ES-I3 (cell line): ENCODE data around the gene RAPGEF3.

Source experiments
- H3K36me3 ChIP-seq: 2 replicates; pipeline ENCODE4 v1.6.1; 2013; ENCODE audit warnings: mild to moderate bottlenecking, low read length, control low read depth, moderate library complexity; ENCODE audit not compliant: insufficient read depth
- H3K4me1 ChIP-seq: 2 replicates; pipeline ENCODE4 v1.6.1; 2013; ENCODE audit warnings: mild to moderate bottlenecking, control low read depth, low read length; ENCODE audit not compliant: insufficient read depth
- H3K9ac ChIP-seq: 2 replicates; pipeline ENCODE4 v1.6.1; 2013; ENCODE audit warnings: low read depth, mild to moderate bottlenecking, low read length, moderate library complexity
- H3K9me3 ChIP-seq: 2 replicates; pipeline ENCODE4 v1.6.1; 2013; ENCODE audit warnings: mild to moderate bottlenecking, low read length, moderate library complexity; ENCODE audit not compliant: control insufficient read depth, insufficient read depth

RAPGEF3 gene

DNA sequence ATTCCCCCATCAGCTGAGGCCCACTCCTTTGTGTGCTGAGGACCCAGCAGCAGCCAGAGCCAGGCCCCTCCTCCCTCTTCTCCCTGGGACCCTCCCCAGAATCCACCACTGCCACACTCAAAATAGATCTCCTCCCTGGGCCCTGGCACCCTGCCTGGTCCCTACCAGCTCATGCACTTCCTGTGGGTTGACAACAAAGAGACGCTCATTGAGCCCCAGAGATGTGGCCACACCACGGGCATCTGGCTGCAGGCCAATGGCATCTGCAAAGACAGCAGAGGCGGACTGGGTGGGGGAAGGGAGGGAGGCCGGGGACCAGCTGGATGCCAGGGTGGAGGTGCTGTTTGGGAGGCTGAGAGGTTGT, 17.4 kb downstream of the RAPGEF3 start:
- no peaks in the 10 kb centered on the region for H3K36me3 ChIP-seq
- H3K9me3 ChIP-seq = no peaks in the 10 kb centered on the region
- peaks cover 13% of the 10 kb centered on the region; the same call in 1 of the 2 replicates for H3K4me1 ChIP-seq
- H3K9ac ChIP-seq = no peak overlapping the region

DNA sequence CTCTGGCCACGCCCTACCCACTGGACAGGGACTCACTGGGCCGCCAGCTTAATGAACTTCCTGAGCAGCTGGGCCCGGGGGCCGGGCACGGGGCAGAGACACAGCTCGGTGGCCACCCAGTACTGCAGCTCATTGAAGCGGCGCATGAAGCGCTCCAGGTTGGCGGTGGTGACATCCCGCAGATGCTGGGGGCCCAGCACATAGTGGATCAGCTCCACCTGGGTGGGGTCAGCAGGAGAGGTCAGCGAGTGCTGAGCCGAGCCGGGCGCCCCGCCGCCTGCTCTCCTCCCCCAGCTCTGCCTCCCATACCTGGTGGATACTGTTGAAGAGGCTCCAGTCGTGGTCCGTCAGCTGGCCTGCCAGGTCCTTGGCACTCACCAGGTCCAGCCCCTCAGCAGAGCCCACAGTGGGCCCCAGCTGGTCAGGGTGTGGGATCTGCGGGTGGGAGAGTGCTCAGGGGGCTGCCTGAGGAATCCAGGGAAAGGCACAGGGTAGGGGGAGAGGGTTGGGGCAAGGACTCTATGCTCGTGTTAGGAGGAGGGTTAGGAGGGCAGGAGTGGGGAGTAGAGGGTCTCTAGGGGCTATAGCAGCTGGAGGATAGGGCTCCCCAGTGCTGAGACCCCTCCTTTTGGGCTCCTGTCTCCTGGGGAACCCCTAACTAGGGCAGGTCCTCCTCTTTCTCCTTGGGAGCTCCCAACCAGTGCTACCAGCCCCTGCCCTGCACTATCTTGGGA, 17.9 kb downstream of the RAPGEF3 start:
- no peaks in the 10 kb centered on the region for H3K36me3 ChIP-seq
- no peaks in the 10 kb centered on the region for H3K9me3 ChIP-seq
- H3K4me1 ChIP-seq = peaks cover 13% of the 10 kb centered on the region; the same call in 1 of the 2 replicates
- no peak overlapping the region for H3K9ac ChIP-seq

DNA sequence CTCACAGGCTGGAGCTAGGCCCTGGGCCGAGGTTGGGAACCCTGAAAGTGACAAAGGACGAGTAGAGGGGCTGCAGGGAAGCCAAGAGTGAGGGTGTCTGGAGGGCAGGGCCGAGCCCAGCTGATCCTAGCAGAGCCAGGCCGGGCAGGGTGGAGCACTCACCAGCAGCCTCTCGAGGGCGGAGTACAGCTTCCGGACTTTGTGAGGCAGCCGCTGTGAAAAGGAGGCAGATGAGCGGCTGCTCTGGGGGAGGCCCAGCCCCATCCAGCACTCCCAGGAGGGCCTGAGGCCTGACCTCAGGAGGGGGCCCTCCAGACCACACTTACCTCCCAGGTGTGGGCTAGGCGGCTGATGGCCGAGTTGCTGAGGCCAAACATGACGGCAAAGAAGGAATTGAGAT, 18.7 kb downstream of the RAPGEF3 start:
- H3K4me1 ChIP-seq = peaks cover 18% of the 10 kb centered on the region
- H3K36me3 ChIP-seq = no peaks in the 10 kb centered on the region
- no peak overlapping the region for H3K9ac ChIP-seq
- no peaks in the 10 kb centered on the region for H3K9me3 ChIP-seq

DNA sequence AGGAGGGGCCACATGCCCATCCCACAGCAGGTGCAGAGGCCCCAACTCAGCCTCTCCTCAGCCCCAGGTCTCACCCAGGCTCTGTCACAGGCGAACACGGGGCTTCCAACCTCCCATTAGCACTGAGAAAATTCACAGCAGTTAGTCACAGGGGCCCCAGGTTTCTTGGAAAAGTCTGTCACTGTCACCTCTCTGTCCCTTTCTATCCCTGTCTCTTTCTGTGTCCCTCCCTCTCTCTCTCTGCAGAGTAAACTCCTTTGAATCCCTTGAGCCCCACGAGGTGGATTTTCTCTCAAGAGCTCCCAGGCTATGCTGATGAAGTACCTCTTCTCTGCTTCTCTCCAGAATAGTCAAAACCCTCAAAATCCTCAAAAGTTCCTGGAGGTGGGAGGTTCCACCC, 19.4 kb downstream of the RAPGEF3 start:
- Histone ChIP-seq H3K36me3 (no peaks in the 10 kb centered on the region), H3K9ac (no peak overlapping the region), H3K9me3 (no peaks in the 10 kb centered on the region), H3K4me1 (peaks cover 23% of the 10 kb centered on the region)

DNA sequence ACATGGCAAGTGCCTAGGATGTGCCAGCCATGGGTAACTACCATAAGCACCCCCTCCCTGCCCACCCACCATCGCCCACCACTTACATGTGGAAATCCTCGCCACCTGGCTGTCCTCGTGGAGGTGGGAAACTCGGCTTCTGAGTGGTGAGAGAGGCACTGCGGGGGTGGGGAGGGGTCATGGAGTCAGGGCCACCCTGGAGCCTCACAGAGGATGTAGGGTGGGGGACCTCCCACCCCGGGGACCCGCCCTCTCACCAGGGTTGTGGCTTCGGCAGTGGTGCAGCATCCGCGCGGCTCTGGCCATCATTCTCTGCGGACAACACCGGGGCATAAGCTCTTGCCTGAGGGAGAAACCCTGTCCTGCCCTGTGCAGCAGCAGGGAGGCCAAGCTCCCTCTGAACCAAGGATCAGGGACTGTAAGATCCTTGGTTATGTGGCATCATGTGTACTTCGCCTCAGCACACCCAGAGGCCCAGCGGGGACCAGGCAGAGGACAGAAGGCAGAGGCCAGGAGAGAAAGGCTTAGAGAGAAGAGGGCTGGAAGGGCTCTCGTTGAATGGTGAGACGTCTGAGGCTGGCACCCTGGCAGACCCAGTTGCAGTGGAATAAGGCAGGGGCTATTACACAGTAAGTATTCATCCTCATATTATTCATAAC, 20.6 kb downstream of the RAPGEF3 start:
- Histone ChIP-seq H3K9ac (no peak overlapping the region), H3K9me3 (no peaks in the 10 kb centered on the region), H3K4me1 (peaks cover 24% of the 10 kb centered on the region), H3K36me3 (no peaks in the 10 kb centered on the region)

DNA sequence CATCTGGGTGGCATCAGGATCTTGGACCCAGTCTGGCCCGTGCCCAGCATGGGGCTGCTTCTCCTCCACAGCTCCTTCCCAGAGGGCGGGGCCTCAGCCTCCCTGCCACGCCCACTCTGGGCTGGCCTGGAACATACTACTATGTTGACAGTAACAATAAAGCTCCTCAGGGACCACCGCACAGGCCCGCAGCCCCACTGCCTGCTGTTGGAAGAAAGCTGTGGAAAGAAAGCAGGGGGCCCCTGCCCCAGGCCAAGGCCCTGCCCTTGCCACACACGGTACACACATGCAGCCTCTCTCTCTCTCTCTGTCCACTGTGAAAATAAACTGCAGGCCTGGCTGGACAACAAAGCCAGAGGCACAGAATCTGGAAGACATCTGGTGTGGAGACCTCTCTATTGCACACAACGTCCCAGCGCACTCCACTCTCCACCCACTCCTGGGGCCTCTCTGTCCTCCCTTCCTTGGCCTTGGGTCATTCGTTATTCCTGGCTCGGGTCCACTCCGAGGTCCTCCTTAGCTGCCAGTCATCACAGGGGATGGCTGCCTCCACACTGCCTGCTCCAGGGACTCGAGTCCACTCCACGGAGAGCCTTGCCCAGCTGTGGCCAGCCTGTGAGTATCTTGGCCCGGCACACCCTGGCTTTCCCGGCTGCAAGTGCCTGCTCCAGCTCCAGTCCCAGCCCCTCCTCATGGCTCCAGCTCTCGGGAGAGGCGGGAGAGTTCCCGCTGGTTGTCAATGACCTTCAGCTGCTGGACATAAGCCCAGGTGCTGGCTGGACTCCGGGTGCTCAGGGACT, 21.6 kb downstream of the RAPGEF3 start:
- Histone ChIP-seq H3K9ac (no peak overlapping the region), H3K9me3 (no peaks in the 10 kb centered on the region), H3K4me1 (peaks cover 24% of the 10 kb centered on the region), H3K36me3 (no peaks in the 10 kb centered on the region)

DNA sequence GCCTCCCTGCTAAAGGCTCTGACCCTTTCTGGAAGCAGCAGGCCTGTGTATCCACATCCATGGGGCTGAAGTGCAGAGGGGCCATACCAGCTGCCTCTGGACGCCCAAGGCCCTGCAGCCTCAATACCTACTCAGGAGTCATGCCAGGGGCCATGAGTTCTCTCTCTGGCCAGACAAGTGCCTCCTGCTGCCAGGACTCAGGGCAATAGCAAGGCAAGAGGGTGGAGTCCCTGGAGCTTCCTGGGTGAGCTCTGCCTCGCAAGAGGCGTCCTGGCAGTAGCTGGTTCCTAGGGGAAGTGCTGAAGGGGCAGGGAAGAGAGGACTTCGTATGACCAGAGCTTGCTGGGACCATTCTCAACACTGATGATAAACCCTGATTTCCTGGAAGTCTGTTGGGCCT, 22.5 kb downstream of the RAPGEF3 start:
- H3K9ac ChIP-seq = no peak overlapping the region
- no peaks in the 10 kb centered on the region for H3K9me3 ChIP-seq
- H3K4me1 ChIP-seq = peaks cover 23% of the 10 kb centered on the region
- no peaks in the 10 kb centered on the region for H3K36me3 ChIP-seq

DNA sequence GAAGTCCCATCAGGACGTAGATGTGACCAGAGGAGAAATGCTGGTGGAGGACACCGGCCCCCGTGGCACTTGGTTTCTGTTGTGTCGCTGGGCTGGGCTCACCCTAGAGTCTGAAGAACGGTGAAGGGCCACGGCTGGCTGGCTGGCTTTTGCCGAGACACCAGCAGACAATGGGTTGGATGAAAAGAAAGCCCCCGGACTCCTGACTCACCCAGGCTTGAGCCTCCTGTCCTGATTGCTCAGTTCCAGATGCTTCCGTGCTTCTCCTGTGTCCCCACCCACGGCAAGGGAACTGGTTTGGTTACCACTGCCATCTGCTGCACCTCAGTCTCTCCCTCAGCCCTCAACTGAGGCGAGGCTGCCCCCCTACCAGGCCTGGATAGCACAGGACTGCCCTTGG, 23.0 kb downstream of the RAPGEF3 start:
- no peaks in the 10 kb centered on the region for H3K9me3 ChIP-seq
- no peak overlapping the region for H3K9ac ChIP-seq
- H3K36me3 ChIP-seq = no peaks in the 10 kb centered on the region
- H3K4me1 ChIP-seq = peaks cover 18% of the 10 kb centered on the region

DNA sequence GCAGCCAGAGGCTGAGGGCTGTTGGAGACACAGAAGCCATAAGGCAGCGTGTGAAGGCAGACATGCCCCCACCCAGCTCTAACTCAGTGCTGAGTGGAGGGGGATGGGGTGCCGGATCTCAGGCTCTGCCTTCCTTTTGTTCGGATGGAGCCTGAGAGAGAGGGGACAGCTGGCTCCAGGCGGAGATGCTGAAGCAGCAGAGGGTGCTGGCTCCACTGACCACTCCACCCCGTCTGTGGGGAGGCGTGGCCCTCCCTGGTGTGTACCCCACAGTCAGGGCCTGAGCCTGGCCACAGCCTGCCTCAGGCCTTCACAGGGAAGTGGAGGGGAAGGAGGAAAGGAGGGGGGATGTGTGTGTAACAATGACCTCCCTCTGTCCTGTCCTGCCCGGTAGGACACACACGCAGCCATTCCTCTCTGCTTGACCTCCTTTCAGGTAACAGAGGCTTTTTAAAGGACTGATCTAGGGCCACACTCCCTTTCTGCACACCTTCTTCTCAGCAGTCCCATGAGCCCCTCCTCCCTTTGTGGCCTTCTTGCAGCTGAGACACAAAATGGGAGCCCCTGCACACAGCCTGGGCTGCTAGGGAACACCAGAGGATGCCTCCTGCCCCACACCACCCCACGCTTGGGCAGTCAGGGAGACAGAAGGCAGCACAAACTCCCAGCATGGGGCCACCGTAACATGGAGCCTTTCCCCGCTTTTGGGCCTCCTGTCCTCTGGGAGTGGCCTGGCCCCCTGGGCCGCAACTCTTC, 23.8 kb downstream of the RAPGEF3 start:
- Histone ChIP-seq H3K36me3 (no peaks in the 10 kb centered on the region), H3K4me1 (peaks cover 14% of the 10 kb centered on the region), H3K9me3 (no peaks in the 10 kb centered on the region), H3K9ac (peak overlapping the region; percentile 20; the same call in 1 of the 2 replicates)

DNA sequence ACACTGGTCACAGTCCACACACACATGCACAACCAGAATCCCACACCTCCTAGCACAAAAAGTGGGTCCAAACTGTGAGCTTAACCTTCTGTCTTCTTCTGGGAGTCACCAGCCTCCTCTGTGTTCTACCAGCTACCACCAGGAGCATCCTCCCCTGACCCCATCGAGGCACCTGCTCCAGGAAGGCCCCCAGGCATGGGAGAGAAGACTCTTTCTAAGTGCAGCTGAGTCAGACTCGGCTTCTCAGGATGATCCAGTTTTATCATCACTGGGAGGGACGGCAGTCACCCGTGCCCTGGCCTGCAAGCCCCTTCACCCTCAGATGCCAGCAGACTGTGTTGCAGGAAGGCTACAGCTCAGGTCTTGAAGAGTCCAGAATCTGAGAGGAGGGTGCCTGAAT, 25.5 kb downstream of the RAPGEF3 start:
- no peaks in the 10 kb centered on the region for H3K36me3 ChIP-seq
- no peaks in the 10 kb centered on the region for H3K9me3 ChIP-seq
- peaks cover 14% of the 10 kb centered on the region for H3K4me1 ChIP-seq
- H3K9ac ChIP-seq = no peak overlapping the region

DNA sequence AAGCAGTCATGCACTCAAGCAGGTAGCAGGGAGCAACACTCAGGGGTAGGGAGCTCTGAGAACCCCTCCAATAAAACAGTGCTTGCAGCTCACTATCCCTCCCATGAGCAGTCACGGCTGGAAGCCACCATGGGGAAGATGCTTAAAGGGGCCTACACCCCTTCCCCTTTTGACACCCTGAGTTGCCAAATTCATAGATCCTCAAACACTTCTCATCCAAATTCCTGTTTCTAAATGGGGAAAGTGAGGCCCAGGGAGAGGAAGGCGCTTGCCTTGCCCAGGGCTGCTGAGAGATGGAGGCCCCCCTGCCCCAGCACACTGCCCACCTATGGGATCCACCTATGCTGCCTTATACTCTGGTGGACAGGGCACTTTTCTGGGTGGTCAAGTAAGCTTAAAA, 26.2 kb downstream of the RAPGEF3 start:
- peaks cover 14% of the 10 kb centered on the region for H3K4me1 ChIP-seq
- no peak overlapping the region for H3K9ac ChIP-seq
- no peaks in the 10 kb centered on the region for H3K36me3 ChIP-seq
- H3K9me3 ChIP-seq = no peaks in the 10 kb centered on the region

DNA sequence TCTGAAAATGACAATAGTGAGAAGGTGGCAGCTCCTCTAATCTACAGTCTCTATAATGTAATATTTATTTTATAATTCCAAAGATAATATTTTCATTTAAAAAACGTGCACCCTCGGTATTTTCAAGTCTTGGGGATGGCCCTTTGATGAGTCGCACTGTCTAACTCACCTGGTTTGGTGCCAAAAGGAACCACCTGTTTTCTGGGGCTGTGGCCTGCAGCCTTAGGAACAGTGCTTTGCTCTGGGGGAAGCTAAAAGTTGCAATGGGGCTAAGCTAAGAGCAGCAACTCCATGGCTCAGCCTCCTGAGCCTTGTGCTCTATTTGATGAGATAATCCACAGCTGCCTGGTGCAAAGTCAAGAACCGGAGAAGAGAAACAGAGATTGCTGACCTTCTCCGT, 27.0 kb downstream of the RAPGEF3 start:
- no peaks in the 10 kb centered on the region for H3K9me3 ChIP-seq
- H3K9ac ChIP-seq = no peak overlapping the region
- peaks cover 14% of the 10 kb centered on the region for H3K4me1 ChIP-seq
- H3K36me3 ChIP-seq = no peaks in the 10 kb centered on the region

DNA sequence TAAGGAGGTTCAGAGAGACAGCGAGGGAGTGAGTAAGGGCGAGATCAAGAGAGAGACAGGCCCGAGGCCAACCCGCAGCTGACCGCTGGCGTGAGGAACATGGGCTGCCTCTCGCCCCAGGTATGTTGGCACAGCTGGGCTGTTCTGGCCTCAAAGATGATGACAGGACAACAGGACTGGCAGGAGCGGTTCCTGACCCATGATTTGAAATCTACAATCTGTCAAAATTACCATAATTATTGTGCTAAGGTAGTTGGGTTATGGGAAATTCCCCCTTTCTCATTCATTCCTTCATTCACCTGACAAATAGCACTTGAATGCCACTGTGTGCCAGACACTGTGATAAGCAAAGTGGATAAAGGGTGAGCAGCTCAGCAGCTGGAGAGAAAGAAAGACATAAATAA, 28.3 kb downstream of the RAPGEF3 start:
- H3K9me3 ChIP-seq = no peaks in the 10 kb centered on the region
- H3K9ac ChIP-seq = no peak overlapping the region
- peaks cover 13% of the 10 kb centered on the region for H3K4me1 ChIP-seq
- no peaks in the 10 kb centered on the region for H3K36me3 ChIP-seq

DNA sequence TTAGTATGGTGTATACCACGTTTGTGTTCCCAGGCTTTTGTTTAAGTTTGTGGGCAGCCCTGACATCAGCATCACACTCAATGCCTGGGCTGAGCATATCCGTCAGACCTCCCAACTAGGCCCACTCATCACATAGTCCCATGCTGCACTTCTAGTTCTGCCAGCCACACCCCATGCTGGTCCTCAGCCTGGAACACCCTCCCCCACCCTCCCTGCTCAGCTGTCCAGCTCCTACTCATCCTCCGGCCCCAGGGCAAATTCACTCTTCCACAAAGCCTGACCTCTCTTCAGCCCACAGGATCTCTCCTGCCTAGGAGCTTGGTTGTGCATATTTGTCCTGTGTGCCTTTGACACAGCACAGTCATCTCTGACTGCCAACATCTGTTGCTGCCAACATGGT, 29.4 kb downstream of the RAPGEF3 start:
- Histone ChIP-seq H3K4me1 (peaks cover 2% of the 10 kb centered on the region), H3K9ac (no peak overlapping the region), H3K9me3 (no peaks in the 10 kb centered on the region), H3K36me3 (no peaks in the 10 kb centered on the region)
